GM12874 (cell line): Measurements from ENCODE around the gene DOK5.

ENCODE experiments used
- TF ChIP-seq, protein P1 (sequence below): IDR thresholded peaks from 2 replicates; pipeline ENCODE4 v1.5.1; 2011; ENCODE audit warnings: low read depth, mild to moderate bottlenecking, control low read depth, low read length, moderate library complexity; ENCODE audit not compliant: insufficient read depth

DOK5 gene

DNA sequence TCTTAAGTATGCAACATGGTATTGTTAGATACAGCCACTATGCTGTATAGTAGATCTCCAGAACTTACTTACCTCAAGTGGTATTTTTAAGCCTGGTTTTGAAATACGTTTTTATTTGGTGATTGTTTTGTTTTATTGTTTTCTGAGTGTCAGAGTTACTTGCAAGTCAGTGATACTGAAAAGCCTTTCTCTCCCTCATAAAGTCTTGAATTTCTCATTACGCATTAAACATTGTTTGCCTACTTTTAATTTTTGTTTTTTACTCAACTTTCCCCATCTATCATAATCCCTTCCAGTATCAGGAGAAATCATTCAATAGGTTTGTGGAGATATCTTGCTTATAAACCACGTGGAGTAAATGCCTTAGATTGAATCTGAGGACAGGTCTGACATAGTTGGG, 214.9 kb downstream of the DOK5 start:
- TF ChIP-seq, protein P1, sequence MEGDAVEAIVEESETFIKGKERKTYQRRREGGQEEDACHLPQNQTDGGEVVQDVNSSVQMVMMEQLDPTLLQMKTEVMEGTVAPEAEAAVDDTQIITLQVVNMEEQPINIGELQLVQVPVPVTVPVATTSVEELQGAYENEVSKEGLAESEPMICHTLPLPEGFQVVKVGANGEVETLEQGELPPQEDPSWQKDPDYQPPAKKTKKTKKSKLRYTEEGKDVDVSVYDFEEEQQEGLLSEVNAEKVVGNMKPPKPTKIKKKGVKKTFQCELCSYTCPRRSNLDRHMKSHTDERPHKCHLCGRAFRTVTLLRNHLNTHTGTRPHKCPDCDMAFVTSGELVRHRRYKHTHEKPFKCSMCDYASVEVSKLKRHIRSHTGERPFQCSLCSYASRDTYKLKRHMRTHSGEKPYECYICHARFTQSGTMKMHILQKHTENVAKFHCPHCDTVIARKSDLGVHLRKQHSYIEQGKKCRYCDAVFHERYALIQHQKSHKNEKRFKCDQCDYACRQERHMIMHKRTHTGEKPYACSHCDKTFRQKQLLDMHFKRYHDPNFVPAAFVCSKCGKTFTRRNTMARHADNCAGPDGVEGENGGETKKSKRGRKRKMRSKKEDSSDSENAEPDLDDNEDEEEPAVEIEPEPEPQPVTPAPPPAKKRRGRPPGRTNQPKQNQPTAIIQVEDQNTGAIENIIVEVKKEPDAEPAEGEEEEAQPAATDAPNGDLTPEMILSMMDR = no peak

DNA sequence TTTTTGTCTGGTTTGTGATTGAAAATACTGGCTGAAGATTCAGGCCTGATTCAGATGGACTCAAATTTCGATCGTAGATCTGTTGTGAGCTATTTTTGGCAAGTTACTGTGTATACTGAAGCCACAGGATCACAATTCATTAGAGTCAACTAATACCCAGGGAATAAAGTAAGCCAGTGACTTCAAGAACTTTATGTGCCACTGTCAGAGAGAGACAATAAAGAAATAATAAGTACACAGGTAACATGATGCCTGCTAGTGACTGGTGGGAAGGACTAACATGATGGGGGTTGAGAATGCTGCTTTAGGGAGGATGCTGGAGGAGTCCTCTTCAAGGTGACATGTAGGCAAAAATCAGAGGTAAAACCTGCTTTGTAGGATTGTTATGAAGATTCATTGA, 215.9 kb downstream of the DOK5 start:
- TF ChIP-seq, protein P1 = no peak

DNA sequence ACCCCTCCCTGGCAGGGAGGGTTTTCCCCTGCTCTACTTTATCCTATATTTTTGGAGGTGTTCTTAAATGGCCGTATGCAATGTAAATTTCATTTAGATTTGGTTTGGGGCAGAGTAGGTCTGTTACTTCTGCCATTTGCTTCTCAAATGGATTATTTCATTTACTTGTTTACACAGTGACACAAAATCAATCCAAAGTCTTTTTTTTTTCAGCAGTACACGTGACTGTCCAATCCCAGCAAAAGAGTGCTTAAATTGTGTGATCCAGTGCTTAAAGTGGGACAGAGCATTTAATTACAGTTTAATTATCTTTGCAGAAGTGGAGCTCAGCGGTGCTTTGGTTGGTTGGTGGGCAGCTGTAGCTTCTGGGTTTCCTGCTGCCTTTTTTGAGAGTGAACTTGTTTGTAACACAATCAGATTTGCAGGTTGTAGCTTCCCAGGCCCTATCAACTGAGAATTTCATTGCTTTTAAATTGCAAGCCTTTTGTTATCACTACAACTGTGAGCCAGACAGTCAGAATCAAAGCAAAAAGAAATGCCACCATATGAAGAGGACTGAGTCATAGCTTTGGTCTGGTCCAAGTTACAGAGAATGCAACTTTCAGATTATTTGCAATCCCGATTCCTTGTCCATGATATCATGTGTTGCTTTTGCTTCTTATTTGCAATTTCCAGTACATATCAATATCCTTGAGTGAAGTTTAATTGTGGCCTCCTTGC, 216.9 kb downstream of the DOK5 start:
- TF ChIP-seq, protein P1 = no peak

DNA sequence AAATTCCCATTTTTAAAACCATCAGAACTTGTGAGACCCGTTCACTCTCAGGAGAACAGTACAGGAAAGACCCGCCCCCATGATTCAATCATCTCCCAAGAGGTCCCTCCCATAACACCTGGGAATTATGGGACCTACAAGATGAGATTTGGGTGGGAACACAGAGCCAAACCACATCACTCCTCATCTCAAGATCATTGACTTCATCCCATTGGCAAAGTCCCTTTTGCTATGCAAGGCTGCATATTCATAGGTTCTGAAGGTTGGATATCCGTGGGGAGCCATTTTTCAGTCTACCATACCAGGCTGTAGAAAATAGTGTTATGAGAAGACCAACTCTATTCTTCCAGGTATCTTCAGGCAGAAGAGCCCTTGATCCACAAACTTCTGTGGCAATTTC, 219.1 kb downstream of the DOK5 start:
- TF ChIP-seq, protein P1 = no peak

DNA sequence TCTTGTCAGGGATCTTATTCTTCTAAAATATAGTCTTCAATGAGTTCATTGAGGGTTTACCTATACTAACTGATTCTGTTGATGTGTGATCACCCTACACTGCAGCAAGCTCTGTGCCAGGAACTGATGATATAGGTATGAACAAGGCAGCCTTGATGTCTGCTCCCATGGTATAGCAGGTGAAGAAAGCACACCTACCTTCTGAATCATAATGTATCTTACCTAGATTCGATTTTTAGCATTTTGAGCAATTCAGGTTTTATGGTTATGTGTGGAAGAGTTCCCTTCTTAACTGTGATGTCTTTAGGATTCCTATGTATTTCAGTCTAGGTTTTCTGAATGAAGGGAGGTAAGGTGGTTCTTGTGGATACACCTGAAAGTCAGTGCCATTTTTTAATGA, 223.0 kb downstream of the DOK5 start:
- TF ChIP-seq, protein P1 = no peak
